SHP77 (cell line): ENCODE data around the gene BMP5.

Experiments
- DNase-seq, 2 experiments: peaks; one replicate each; lab custom pipeline; 2025; lab: John Stamatoyannopoulos, UW

Gene BMP5

GRCh38 chr6:55872866-55873265 is 2.5 kb downstream of the BMP5 start:
- DNase-seq = peak in 1 of 2 experiments; percentile 10

DNA sequence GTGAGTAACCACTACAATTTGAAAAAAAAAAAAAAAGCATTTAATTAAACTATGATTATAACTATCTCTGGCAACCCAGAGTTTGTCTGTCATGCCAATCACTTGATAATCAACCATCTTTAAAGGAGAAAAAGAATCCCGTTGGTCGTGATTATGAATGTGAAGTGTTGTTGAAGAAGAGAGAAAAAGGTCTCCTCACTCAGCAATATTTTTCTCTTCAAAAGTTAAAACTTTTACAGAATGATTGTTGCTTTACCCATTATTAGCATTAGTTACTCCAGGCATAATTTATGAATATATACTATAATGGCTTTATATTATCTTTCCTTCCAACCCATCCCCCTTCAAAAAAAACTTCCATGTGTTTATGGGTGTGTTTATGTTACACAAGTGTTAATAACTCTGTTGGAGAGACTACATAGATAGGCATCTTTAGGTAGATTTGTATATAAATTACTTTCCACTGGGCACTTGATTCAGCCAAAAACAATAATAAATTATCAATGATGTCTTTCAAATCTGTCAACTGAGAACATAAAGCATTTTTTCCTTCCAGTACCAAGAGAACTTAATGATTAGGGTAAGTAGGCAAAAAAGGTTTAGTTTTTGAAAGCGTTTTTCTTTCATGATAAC is 5.1 kb downstream of the BMP5 start:
- DNase-seq = no peak

DNA sequence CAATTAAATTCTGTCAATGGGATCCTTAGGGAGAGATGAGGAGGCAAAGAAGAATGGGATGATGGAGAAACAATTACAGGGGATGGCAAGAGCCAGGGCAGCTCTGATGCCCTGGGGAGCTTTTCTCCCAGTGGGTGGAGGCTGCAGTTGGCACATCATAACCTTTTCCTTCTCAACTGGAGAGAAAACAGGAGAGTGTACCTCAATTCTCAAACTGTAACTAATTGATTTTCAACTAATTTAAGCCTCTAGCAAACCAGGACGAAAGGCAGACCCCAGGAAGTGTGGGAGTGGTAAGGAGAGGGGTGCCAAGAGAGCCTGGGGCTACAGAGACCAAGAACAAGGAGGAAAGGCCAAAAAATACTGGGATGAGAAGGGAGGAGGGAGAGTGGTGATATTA is 5.7 kb downstream of the BMP5 start:
- DNase-seq = peak in 1 of 2 experiments; percentile 26

DNA sequence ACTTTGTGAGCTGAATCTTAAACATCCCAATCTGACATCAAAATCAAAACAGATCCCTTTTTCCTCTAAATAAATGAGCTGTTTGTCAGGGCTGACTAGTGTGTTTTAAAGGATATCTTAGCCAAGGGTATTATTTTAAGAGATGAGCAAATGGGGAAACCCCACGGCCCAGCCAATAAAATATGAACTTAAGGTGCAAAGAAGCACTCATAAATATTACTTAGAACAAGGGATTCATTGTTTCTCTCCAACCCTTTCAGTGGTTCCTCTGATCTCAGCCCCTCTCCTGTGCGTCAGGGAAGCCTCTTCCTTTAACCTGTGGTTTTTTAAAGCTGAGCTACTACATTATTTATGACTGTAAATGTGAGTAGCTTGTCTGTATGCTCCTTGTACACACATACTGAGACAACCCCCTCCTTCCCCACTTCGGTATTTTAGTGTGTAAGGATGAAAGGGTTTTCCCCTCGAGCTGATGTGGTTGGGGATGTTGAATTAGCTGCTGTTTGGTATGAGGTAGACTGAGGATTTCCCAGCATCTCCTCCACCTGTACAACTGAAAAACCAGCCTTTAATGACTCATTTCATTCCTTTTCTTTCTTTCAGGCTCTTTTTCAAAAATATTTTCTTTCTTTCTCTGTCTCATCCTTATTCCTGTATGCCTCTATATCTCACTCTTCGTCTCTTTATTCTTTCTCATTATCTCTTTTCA is 6.5 kb downstream of the BMP5 start:
- peak; percentile 57 to 72 for DNase-seq

DNA sequence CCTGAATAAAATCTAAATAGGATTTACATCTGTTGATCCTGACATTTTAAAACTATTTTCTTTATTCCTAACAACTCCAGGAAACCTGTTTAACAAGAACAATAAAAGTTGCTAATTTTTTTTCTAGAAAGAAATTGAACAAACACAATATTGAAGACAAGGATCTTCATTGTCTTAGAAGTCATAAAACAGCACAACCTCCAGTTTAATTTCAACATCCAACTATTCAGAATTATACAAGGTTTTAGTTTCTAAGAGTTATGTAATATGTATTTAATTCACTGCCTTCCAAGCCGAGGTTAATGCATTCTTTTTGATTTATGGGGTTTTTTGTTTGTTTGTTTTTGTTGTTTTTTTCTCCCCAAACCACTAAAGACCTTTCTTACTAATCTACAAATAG is 7.2 kb downstream of the BMP5 start:
- no peak for DNase-seq

DNA sequence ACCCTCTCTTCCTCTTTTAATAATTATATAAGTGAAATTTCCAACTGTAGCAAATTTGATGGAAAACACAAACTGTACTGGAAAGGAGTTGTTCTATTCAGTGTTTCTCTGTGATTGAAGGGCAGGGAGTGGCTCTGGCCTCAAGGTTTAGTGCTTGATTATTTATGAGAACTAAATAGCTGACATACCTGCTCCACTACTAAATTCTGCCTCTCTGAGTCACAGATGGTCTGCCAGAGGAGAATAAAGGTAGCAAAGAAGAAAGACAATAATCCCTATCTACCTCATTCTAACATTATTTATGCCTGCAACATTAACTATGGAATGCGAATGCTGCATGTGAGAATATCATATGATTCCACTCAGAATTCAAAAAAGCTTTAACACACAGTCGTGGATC is 9.3 kb downstream of the BMP5 start:
- DNase-seq = no peak

DNA sequence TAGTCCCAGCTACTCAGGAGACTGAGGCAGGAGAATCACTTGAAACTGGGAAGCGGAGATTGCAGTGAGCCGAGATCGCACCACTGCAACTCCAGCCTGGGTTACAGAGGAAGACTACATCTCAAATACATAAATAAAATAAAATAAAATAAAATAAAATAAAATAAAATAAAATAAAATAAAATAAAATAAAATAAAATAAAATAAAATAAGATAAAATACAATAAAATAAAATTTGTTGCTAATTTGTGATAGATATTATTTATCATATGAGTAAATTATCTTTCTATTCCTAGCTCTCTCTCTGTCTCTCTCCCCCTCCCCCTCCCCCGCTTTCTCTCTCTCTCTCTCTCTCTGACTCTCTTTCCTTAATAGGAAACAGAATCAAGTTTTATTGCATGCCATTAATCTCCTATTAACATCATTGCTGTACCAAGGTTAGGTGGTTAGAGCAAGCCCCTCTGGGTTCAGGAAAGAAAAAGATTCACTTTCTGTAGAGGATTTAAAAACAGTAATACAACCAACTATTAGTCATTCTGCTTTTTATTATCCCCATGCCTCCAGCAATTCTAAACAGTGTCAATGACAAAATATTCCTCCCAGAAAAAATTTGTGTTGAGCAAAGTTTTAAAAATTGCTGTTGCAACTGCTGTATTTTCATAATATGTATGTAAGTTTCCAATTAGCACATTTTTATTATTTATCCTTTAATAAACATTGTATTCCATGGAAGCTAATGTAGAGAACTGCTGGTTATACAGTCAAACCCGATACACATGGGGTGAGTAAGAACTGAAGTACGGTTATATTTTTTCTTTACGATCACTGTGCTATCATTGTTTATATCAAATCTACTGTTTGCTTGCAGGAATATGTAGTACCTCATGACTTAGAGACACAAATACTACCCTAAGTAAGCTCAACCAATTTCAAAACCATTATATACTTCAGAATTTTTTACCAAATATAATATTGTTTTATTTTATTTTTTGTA is 22.1 kb downstream of the BMP5 start:
- no peak for DNase-seq

DNA sequence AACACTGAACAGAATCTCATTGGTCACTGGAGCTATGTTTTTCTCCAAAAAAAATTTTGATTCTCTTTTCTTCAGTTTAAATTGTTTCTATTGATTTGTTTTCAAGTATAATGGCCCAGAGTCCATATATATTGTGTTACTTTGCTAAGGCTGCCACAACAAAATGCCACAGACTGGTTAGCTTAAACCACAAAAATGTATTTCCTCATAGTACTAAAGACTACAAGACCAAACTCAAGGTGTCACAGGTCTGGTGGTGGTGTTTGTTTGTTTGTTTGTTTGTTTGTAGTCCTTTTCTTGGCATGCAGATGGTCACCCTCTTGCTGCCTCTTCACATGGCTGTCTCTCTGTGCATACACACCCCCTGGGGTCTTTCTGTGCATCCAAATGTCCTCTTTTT is 34.0 kb downstream of the BMP5 start:
- DNase-seq = no peak

DNA sequence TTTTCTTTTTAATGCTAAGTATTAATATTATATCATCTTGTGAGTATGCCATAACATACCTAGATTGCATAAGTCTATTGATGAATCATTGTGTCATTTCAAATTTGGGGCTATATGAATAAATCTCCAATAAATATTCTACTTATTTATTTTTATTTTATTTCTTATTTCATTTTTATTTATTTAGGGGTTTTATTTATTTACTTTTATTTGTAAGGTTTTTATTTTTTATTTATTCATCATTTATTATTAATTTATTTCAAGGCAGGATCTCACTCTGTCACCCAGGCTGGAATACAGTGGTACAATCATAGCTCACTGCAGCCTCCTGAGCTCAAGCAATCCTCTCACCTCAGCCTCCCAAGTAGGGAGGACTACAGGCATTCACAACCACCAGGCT is 36.3 kb downstream of the BMP5 start:
- no peak for DNase-seq

GRCh38 chr6:55836945-55837344 is 38.4 kb downstream of the BMP5 start:
- DNase-seq = no peak

- DNase-seq = no peak
These were observed 38.9 kb downstream of the BMP5 start for GRCh38 chr6:55836481-55836880.

- DNase-seq = no peak
These were observed 40.2 kb downstream of the BMP5 start for GRCh38 chr6:55835220-55835619.

DNA sequence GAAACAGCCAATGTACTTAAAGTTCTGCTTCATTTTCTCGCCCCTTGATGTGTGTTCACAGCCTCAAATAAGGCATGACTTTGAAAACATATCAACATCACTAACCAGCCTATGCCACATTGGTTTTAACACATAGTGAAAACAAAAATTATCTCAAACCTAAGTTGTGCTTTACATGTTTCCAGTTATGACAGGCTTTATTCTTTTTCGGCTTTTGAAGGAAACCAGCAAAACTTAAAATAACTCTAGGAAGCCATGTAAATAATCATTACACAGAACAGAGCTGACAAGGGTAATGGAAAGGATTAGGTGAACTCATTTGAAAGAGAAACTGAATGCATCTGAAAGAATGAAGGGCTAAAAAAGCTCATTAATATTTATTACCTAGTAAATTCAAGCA is 42.1 kb downstream of the BMP5 start:
- DNase-seq = no peak

DNA sequence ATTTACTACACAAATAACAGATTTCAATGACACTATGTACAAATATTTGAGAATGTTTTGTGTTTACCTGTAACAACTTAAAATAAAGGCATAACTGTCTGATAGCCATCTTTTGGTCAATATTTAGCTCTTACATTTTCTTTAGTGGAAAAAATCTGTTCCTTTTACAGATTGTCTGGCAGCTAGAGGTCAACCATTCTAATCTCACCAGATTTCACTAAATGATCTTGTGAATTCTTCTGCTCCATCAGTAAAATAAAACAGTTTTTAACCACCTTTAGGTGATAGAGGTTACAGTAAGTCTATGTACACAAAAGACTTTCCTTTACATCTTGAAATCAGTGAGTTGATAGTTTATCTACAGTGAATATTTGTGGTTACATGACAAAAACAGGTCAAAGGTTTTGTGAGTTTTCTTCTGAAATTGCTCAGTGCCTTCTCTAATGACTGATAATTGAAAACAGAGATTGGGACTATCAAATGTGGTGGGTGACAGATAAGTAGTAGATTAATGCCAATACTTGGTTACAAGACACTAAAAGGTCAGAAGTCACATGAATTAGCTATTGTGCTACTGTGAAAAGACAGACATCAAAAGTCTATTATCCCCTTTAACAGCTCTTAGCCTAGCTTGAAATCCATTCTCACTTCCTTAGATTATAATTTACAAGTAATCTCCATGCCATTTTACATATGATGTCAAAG is 47.4 kb downstream of the BMP5 start:
- DNase-seq = no peak

DNA sequence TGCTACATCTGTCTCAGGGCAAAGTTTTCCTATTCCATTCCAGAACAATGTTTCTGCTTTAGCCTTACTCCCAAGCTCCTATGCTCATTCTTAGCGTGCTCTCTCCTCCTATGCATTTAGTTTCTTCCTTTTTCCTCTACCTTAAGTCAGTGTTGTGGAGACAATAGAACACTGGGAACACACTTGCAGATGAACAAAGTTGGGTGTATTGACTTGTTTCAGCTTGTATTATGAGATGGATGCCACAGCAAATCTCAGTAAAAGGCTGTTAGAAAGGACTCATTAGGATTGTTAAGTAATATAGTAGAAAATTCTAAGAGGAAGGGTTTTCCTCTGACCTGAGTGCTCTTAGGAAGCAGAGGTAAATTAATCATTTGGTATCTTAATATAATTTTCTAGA is 48.4 kb downstream of the BMP5 start:
- DNase-seq = no peak

DNA sequence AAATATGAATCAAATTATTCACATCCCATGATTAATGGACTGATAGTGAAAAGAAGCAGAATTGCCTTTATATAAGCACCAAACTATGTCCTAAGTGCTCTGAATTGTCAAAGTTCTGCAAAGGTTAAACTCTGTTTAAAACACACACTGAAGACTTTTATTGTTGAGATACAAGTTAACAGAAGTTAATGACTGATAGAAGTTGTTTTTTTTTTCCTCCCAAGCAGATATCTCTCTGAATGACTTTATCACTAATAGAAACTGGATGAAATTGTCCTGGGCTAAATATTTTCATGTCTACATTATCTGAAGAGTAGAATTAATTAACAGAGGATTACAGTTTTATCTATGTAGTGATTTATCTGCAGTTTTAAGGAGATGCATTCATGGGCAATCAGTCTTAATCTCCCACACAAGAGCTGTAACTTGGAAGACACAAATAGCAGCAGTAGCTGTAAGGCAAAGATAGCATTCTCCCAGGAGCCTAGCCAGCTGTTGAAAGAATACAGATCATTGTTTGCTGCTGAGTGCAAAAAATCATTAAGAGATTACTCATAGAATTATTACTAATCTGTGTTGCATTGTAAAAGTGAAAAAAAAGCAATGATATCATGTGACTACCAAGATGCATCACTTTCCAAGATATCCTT is 49.9 kb downstream of the BMP5 start:
- DNase-seq = no peak

DNA sequence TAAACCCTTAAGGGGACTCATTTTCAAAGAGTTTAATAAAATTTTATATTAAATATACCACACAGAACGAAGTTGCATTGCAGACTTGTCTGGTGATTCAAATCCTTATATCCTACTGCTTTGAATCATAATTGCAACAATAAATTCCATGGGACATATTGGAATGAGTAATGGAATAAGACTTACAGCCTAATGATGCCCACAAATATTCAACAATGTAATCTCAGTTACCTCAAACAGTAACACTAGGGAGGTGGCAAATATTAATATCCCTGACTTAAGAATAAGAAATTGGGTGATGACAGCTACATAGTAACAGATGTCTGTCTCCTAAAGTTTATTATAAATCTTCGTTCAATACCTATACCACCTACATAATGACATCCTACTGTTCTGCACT is 52.6 kb downstream of the BMP5 start:
- no peak for DNase-seq

GRCh38 chr6:55822005-55822404 is 53.4 kb downstream of the BMP5 start:
- no peak for DNase-seq

- DNase-seq = no peak
These were observed 54.7 kb downstream of the BMP5 start for GRCh38 chr6:55820696-55821095.

DNA sequence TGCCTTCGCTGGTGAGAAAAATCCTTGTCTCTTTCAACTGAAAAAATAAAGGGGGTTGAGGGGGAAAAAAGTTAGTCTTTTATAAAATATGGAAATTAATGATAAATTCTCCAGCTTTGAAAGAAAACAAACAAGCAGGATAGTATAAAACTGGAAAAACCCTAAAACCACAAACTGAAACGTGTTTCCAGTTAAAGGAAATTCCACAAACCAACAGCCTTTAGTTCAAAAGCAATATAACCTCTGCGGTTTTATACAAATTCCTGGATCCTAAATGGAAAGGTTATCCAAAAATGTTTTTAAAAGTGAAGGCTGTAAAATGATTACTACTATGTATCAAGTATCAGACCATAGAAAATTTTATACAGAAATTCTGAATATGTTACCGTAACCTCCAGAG is 55.6 kb downstream of the BMP5 start:
- DNase-seq = no peak

DNA sequence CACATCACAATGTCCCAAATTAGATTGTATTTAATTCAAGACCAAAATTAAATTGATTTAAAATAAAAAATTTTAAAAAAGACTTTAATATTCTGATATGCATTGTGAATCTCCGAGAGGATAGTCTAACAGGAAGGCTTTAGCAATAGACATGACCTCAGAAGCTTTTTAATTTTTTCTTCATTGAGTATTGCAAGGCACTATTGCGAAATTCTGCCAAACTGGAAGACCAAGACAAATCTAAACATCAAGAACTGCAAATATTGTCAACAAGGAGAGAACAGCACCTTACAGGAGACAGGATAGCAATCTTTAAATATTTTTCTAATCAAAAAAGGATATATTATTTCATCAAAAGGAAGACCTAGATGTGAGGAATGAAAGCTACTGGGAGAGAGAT is 56.9 kb downstream of the BMP5 start:
- no peak for DNase-seq

DNA sequence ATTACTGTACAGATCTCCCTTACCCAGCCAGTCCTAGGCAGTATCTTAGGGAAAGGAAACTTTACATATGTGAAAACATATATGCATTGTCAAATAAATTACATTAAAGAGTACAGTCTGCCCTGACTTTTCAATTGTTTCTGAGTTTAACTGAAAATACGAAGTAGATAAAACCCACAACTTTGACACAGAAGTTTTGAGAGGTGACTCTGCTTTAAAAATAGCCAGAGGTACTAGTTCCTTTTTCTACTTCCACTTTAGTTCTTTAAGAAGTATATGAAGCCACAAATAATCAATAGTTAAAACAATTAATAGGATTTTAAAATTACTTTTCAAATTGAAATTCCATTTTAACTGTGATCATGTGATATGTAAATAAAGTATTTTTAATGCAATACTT is 62.9 kb downstream of the BMP5 start:
- DNase-seq = no peak
